ENCODE data around the gene GJC1. TPM values are rescaled to one million over a fixed set of nuclear protein-coding genes. Genes with fewer than 3 reads are reported as not detected.

Gene GJC1
- total RNA-seq, 1 experiment from 2014 or later, result 19.5 TPM

DNA sequence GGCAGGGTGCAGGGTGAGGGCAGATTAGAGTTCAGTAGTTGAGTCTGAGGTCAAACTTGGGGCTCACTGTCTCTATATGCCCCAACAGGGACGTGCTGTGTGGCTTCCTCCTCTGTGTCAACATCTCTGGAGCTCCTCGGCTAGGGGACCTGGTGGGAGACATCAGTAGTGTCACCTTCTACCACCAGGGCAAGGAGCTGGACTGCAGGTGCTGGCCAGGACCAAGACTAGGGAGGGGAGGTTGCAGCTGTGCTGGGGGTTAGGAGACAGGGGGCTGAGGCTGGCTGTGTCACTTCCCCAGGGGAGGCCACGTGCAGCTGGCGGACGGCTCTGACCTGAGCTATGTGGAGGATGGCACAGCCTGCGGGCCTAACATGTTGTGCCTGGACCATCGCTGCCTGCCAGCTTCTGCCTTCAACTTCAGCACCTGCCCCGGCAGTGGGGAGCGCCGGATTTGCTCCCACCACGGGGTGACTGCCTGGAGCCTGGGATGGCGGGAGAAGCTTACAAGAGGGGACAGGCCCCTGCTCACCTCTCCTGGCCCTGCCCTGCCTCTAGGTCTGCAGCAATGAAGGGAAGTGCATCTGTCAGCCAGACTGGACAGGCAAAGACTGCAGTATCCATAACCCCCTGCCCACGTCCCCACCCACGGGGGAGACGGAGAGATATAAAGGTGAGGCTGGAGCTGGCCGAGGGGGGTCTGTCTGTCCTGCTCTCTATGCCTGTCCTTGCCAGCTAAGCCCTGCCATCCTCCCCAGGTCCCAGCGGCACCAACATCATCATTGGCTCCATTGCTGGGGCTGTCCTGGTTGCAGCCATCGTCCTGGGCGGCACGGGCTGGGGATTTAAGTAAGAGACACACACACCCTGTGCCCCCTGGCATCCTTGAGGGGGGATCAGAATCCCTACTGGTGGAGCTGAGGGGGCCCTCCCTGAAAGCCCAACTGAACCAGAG is 52.4 kb downstream of the GJC1 start:
- DNase-seq (ENCODE audit: low read depth), result no peak

DNA sequence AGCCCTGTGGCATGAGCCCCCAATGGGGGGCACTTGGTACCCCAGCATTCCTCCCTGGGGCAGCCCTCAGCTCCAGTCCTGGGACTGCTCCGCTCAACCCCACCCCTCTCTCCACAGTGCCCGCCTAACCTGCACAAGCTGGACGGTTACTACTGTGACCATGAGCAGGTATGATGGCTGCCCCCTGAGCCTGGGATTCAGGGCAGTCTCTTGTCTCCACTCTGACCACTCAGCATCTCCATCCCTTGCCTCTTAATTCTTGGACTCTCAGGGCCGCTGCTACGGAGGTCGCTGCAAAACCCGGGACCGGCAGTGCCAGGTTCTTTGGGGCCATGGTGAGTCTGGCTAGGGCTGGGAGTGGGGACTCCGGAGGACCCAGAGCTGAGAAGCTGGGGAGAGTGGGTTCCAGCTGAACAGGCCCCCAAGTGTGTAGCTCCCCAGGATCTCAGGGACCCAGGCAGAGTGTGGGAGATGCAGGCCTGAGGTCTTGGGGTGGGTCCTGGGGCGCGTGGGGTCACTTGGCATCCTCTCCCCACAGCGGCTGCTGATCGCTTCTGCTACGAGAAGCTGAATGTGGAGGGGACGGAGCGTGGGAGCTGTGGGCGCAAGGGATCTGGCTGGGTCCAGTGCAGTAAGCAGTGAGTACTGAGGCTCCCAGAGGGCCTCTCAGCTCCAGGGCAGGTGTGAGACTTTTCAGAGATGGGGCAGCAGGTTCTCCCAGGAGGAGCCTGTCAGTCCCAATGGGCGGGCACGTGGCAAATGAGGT is 53.3 kb downstream of the GJC1 start:
- DNase-seq (ENCODE audit: low read depth), result no peak

DNA sequence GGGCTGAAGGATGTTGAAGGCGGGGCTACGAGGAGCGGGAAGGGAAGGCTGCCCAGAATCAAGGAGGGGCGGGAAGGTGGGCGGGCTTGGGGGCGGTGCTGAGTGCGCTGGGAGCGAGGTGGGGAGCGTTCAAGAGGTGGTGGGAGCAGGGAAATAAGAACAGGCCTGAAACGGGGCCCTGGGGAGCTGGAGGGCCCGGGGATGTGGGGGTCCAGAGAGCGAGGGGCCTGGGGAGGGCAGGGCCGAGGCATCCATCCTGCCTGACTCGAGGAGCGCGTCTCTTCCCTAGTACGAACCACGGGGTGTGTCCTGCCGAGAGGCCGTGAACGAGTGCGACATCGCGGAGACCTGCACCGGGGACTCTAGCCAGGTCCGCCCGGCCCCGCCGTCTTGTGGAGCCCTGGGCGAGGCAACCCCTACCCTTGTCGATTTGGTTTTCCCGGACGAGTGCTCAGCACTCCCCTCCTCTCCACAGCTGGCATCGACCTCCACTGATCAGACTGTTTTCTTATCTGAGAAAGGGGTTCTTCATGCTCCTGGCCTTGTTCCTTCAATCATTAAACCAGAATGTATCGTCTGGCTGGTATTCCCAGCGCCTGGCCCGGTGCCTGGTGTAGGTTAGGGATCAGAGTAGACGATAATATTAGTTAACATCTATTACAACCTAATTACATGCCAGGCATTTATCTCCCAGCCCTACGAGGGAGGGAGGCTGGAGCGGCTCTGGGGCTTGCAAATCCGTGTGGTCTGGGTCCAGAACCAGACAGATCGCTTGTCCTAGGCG is 54.1 kb downstream of the GJC1 start:
- no peak for DNase-seq (ENCODE audit: low read depth)

DNA sequence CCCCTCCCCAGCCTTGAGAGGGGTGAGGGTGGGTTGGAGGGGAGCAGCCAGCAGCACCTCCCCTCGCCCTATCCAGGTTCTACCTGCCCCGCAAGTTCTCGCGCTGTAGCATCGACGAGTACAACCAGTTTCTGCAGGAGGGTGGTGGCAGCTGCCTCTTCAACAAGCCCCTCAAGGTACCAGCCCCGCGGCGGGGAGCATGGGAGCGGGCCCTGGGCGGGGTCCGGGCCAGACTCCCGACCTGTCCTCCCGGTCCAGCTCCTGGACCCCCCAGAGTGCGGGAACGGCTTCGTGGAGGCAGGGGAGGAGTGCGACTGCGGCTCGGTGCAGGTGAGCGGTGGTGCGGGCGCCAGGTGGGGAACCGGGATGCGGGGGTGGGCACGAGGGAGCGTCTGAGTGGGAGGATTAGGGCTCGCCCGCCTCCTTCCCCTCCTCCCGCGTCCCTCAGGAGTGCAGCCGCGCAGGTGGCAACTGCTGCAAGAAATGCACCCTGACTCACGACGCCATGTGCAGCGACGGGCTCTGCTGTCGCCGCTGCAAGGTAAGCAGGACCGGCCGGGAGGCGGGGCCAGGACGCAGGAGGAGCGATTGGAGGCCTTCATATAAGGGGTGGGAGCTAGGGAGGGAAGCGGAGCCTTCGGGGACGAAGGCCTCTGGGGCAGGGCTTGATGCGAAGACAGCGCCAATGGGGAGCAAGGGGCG is 54.8 kb downstream of the GJC1 start:
- DNase-seq (ENCODE audit: low read depth), result peak; percentile 98

DNA sequence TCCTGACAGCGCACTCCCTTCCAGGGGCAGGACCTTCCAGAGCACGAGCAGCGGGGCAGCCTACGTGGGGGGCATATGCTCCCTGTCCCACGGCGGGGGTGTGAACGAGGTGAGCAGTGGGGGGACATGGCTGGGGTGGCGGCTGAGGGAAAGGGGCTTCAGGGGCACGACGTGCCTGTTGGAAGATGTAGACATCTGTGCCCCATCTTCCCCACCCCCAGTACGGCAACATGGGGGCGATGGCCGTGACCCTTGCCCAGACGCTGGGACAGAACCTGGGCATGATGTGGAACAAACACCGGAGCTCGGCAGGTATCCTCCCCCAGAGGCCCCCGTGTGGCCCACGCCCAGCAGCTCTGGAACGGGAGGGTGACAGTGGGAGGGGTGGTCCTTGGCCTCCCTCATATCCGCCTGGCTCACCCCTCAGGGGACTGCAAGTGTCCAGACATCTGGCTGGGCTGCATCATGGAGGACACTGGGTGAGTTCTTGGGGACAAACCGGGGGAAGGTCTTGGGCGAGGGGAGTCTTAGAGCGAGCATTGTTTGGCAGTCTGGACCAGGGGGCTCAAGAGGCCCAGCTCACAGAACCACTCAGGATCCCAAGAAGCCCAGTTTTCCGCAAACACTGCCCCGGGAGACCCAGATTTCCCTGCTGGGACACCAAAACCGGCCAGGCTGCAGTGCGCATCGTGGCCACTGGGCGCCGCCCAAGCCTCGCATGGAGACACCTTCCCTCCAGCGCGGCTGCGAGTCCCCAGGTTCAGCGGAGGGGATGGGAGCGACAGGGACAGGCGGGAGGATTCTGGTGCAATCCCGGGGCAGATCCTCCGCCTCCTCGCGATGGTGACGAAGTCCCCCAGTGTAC is 55.6 kb downstream of the GJC1 start:
- peak; percentile 83 for DNase-seq (ENCODE audit: low read depth)

DNA sequence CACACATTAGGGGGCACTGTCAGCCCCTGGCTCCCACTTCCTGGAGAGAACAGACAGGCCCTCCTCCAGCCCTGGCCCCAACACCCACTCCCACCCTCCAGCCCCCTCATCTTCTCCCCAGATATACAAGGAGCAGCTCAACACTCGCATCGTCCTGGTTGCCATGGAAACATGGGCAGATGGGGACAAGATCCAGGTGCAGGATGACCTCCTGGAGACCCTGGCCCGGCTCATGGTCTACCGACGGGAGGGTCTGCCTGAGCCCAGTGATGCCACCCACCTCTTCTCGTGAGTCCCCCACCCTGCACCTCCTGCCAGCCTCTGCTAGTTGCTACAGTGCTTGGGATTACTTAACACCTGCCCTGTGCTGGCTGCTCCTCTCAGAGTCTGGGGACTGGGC is 56.9 kb downstream of the GJC1 start:
- no peak for DNase-seq (ENCODE audit: low read depth)

DNA sequence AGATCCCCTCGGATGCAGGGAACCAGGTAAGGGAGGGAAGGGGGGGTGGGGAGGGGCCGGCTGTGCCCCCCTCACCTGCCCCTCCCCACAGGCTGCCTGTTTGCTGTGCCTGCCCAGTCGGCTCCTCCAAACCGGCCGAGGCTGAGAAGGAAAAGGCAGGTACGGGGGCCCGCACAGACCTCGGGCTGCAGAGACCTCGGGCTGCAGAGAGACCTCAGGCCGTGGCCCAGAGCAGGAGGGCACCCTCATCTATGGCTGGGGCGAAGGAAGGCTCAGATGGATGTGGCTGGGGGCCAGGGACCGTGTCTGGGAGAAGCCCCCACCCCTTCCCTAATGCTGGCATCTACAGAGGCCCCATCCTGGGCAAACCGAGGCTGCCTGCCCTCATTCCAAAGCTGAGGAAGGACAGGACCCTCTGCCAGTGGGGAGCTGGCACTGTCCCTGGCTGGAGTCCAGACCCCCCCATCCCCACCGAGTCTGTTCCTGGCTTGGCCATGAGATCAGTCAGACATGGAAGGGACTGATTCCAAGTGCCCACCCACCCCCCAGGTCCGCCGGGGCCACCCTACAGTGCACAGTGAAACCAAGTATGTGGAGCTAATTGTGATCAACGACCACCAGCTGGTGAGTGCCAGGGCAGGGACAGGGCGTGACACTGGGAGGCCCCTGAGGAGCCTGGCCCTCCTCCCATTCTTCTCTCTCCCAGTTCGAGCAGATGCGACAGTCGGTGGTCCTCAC is 57.6 kb downstream of the GJC1 start:
- no peak for DNase-seq (ENCODE audit: low read depth)

DNA sequence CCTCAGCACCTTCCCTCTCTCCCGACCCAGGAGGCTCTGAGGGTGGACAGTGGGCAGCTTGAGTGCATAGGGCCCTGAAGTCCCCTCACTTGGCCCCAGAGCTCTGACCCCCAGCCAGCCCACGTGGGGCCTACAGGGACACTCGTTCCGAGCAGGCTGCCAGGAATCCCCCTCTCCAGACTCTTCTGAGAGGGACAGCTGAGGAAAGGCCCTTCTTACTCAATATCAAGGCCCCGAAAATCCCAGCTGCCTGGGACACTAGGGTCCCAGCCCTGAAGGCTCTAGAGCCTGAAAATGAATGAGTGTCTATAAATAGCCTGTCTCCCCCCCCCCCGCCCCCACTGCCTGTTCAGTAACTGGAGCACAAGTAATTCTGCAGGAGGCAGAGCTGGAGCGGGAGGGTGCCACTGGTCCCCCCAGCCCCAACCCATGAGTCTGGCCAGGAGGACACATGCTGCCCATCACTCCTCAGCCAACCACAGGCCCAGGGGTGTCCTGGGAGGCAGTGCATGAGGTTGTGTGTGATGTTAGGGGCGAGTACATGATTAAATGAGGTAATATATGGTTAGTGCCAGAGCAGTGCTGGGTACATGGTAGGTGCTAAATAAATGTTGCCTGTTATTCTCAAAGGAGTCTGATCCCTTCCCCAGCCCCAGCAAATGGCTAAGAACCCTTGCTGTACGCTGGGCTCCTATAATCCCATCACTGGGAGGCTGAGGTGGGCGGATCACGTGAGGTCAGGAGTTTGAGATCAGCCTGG is 59.7 kb downstream of the GJC1 start:
- no peak for DNase-seq (ENCODE audit: low read depth)

DNA sequence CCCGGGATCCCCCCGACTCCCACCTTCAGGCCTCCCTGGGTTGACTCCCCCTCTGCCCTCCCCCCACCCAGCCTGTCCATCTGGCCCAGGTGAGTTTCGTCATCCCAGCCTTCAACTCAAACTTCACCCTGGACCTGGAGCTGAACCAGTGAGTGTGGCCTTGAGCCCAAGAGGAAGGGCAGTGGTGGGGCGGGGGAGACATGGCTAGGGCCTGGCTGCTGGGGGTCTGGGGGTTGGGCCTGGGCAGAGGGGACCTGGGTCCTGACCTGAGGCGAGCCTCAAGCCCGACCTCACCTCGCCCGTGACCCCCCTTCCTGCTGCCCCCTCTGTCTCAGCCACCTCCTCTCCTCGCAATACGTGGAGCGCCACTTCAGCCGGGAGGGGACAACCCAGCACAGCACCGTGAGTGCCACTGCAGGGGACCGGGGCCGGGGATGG is 60.4 kb downstream of the GJC1 start:
- DNase-seq (ENCODE audit: low read depth), result no peak

DNA sequence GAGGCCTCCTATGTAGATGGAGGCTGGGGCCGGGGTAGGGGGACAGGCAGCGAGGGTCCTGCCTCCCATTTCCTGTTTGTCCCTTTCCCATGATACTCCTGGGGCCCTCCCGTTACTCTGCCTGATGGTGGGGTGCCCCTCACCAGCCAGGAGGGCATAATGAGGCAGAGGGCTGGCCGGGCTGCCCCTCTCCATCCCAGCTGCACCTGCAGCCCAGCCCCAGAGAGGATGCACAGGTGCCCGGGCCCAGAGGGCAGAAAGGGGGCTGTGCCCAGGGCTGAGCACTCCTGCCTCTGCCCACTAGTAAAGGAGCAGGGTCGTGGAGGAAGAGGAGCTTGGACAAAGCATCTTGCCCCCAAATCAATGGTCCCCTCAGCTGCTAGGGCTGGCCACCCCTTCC is 60.9 kb downstream of the GJC1 start:
- no peak for DNase-seq (ENCODE audit: low read depth)

DNA sequence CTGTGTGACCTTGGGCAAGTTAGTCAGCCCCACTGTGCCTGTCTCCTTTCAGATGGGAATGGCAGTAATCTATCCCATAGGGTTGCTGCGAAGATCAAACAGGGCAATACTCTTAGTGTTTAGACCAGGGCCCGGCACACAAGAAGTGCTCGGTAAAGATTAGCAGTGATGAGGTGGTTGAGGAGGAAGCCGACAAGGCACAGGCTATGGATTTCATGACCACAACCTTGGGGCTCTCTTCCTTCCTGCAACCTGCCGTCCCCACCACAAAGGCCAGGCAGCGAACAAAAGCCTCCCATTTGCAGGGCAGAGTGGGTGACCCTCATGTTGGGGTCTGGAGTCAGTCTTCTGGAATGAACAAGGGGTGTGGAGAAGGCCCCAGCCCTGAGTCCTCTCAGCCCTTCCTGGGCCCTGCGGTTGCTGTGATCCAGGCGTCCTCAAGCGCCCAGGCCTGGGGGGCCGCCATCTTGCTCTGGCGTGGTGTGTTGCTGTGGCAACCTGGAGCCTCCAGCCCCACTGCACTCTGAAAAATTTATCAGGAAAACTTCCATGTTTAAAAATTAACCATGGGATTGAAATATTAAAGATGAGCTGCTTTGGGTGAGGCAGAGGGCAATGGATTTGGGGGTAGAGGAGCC is 61.5 kb downstream of the GJC1 start:
- DNase-seq (ENCODE audit: low read depth), result no peak

DNA sequence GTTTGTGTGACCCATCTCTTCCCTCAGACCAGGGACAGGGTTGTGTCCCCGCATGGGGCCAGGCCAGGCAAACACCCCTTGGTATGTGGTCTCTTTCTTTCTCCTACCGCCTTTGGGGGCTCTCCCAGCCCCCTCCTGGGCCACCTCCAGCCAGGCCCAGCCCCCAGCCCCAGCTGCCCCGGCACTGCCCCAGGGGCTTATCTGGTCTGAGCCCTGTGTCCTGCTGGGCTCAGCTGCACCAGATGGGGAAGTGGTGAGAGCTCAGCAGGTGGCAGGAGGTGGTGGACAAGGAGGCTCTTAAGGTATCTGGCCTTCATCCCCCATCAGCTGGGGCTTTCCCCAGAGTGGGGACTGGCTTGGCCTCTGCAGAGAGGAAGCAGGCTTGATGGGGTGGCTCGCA is 62.6 kb downstream of the GJC1 start:
- no peak for DNase-seq (ENCODE audit: low read depth)

DNA sequence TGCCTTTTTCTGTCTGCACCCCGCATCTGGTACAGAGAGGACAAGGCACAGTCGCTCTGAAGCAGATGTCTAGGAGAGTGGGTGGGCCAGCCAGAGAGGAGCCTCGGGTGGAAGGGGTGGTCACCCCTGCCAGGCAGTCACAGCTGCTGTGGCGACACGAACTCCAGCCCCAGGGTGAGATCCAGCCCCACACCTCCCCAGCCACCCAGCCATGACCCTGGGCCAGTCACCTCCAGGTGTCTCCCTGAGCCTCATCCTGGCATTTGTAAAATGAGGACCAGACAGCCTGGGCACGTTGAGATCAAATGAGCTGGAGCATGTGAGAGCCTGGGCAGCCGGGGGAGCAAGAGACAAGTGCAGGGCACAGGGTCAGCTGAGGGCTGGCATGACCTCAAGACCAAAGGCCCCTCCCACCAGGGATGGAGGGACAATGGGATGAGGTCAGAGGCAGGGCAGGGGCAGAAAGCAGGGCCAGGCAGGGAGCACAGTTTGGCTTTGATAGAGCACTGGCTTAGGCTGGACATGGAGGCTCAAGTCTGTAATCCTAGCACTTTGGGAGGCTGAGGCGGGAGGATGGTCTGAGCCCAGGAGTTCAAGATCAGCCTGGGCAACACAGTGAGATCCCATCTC is 63.6 kb downstream of the GJC1 start:
- no peak for DNase-seq (ENCODE audit: low read depth)

DNA sequence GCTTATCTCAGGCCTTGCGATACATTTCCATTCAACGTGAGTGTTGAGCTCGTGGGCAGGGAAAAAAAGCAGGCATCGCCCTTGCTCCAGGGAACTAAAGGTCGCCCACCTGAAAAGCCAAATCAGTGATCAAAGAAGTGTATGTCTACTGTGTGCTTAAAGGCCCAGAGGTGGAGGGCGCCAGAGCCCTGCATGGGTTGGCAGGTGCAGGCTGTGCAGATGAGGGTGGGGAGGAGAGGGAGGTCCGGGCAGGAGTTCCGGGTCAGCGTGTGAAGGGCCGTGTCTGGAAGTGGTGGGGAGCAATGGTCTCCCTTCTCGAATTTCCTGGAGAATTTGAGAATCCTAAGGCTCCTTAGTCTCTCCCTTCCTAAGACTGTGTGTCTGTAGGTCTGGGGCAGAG is 64.1 kb downstream of the GJC1 start:
- no peak for DNase-seq (ENCODE audit: low read depth)

DNA sequence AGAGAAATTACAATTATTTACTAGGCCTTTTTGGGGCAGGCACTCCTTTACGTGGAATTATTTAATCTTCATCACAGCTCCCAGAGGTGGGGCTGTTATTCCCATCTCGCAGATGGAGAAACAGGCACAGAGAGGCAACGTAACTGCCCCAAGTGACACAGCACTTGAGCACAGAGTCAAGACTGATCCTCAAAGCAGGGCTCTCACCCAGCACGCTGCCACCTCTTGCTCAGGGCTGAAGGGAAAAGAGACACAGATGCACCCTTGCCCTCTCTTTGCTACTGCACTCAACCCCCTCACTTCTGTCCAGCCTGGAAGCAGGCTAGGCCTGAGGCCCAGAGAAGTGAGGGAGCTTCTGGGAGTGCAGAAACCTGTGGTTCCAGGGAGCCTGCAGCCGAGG is 66.9 kb downstream of the GJC1 start:
- DNase-seq (ENCODE audit: low read depth), result no peak

DNA sequence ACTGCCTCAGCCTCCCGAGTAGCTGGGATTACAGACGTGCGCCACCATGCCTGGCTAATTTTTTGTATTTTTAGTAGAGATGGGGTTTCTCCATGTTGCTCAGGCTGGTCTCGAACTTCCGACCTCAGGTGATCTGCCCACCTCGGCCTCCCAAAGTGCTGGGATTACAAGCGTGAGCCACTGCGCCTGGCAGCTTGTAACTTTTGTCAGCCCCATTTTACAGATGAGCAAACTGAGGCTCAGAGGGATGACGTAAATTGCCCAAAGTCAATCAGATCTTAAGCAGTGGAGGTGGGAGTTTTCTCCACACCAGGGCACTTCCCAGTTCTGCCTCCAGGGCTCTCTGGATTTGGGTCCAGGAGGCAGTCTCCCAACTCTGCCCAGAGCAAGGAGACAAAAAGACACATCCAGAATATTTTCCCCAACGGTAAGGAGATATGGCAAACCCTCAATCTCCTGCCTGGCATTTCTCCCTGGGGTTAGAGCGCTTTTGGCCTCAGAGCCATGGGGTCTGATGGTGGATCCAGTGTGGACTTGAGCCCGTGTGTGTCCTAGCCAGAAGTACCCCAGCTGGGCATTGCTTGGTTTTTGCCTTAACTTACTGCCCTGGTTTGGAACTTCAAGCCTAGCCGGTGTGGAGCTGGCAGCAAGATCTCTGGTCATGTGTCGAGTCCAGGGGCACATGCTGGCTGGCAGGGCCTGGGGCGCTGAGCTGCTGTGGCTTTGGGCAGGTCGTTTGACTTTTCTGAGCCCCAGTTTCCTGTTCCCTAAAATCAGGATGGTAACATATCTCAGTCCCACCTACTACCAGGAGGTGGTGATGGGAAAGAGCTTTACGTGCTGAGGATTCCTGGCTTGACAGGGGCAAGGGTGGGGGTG is 67.9 kb downstream of the GJC1 start:
- DNase-seq (ENCODE audit: low read depth), result no peak
